Transverse colon (tissue), 3 donors: Measurements from ENCODE around the gene OR2L3.

Experiments used
- POLR2A ChIP-seq: fragments of 450-650 bp; IDR thresholded peaks from one replicate; pipeline ENCODE4 v1.6.1; 2016; ENCODE audit warnings: antibody characterized with exemption, mild to moderate bottlenecking, moderate library complexity
- TF ChIP-seq, protein P1 (sequence below), 5 experiments: fragments of 200-600 bp in 3 of 5; fragments of 450-650 bp in 2 of 5; sonication (generic) in 3 of 5; IDR thresholded peaks; 1 replicate in 2 of 5; 2 replicates in 3 of 5; pipeline ENCODE4 v1.5.1; 2016 to 2017; ENCODE audit warnings: antibody characterized with exemption in 5 of 5, inconsistent platforms in 3 of 5, mild to moderate bottlenecking in 2 of 5, moderate library complexity in 1 of 5

DNA sequence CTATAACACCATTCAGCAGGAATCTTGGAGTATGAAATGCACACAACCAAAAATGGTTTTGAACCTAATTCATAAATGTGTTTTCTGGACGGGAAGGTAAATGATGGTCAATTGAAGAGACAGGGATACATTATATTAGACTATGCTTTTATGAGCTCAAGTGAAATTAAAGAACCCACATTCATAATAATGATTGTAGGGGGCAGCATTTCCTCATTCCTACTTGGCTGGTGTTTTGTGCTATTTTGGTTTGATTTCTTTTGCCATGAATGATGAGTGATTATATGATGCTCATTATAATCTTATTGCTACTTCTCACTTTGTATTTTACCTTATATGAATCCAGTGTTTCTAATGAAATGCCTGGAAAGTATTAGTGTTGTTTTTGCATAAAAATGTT, 372 bp downstream of the OR2L3 start:
- TF ChIP-seq, protein P1, sequence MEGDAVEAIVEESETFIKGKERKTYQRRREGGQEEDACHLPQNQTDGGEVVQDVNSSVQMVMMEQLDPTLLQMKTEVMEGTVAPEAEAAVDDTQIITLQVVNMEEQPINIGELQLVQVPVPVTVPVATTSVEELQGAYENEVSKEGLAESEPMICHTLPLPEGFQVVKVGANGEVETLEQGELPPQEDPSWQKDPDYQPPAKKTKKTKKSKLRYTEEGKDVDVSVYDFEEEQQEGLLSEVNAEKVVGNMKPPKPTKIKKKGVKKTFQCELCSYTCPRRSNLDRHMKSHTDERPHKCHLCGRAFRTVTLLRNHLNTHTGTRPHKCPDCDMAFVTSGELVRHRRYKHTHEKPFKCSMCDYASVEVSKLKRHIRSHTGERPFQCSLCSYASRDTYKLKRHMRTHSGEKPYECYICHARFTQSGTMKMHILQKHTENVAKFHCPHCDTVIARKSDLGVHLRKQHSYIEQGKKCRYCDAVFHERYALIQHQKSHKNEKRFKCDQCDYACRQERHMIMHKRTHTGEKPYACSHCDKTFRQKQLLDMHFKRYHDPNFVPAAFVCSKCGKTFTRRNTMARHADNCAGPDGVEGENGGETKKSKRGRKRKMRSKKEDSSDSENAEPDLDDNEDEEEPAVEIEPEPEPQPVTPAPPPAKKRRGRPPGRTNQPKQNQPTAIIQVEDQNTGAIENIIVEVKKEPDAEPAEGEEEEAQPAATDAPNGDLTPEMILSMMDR (IDR thresholded peaks at IDR 0.05) = no peak
- no peak for TF ChIP-seq POLR2A
